MM.1S (cell line): ENCODE results near the gene FAM107B.

ENCODE experiments used
- DNase-seq: peaks from one replicate; pipeline ENCODE4 v3.0.0-alpha.2; 2015
- H2AFZ ChIP-seq: fragments of 300-600 bp; sonication (generic); 2 replicates; pipeline ENCODE4 v1.6.0; 2016; ENCODE audit warnings: antibody characterized with exemption, low read length
- H3F3A ChIP-seq: fragments of 300-600 bp; sonication (generic); 2 replicates; pipeline ENCODE4 v1.6.1; 2016; ENCODE audit warnings: mild to moderate bottlenecking, antibody characterized with exemption, low read length, moderate library complexity, mixed read lengths; ENCODE audit not compliant: insufficient read depth
- H3K27ac ChIP-seq: fragments of 300-600 bp; sonication (generic); 2 replicates; pipeline ENCODE4 v1.5.1; 2016; ENCODE audit warnings: mild to moderate bottlenecking, low read length
- H3K27me3 ChIP-seq: fragments of 300-600 bp; sonication (generic); replicated peaks from 2 replicates; pipeline ENCODE4 v1.6.0; 2016; ENCODE audit warnings: low read length; ENCODE audit not compliant: insufficient read depth
- H3K36me3 ChIP-seq: fragments of 300-600 bp; sonication (generic); replicated peaks from 2 replicates; pipeline ENCODE4 v1.6.1; 2016; ENCODE audit warnings: mild to moderate bottlenecking, low read length, mixed read lengths; ENCODE audit not compliant: insufficient read depth
- H3K4me1 ChIP-seq: fragments of 300-600 bp; sonication (generic); 2 replicates; pipeline ENCODE4 v1.6.1; 2016; ENCODE audit warnings: low read length, mixed read lengths
- H3K4me2 ChIP-seq: fragments of 300-600 bp; sonication (generic); 2 replicates; pipeline ENCODE4 v1.6.0; 2016; ENCODE audit warnings: low read depth, low read length
- H3K4me3 ChIP-seq: fragments of 300-600 bp; sonication (generic); 2 replicates; pipeline ENCODE4 v1.5.1; 2016; ENCODE audit warnings: low read length, mixed read lengths
- H3K79me2 ChIP-seq: fragments of 300-600 bp; sonication (generic); 2 replicates; pipeline ENCODE4 v1.6.1; 2016; ENCODE audit warnings: mixed run types, low read length, mixed read lengths
- H3K9ac ChIP-seq: fragments of 300-600 bp; sonication (generic); 2 replicates; pipeline ENCODE4 v1.6.1; 2016; ENCODE audit warnings: low read length, mixed read lengths
- H3K9me2 ChIP-seq: fragments of 300-600 bp; sonication (generic); replicated peaks from 2 replicates; pipeline ENCODE4 v1.6.1; 2016; ENCODE audit warnings: mild to moderate bottlenecking, low read length, mixed read lengths; ENCODE audit not compliant: insufficient read depth
- H3K9me3 ChIP-seq: fragments of 300-600 bp; sonication (generic); replicated peaks from 2 replicates; pipeline ENCODE4 v1.6.1; 2016; ENCODE audit warnings: mild to moderate bottlenecking, low read length, mixed read lengths; ENCODE audit not compliant: insufficient read depth
- H4K20me1 ChIP-seq: fragments of 300-600 bp; sonication (generic); 2 replicates; pipeline ENCODE4 v1.6.1; 2016; ENCODE audit warnings: mild to moderate bottlenecking, low read length, moderate library complexity, mixed read lengths; ENCODE audit not compliant: insufficient read depth
- CTCF ChIP-seq: fragments of 300-600 bp; sonication (generic); IDR thresholded peaks from 2 replicates; pipeline ENCODE4 v1.5.1; 2016; ENCODE audit warnings: antibody characterized with exemption, low read length, mixed read lengths
- EZH2 ChIP-seq: fragments of 300-600 bp; sonication (generic); optimal IDR thresholded peaks from 2 replicates; pipeline ENCODE3; 2017; ENCODE audit warnings: low read depth, mild to moderate bottlenecking, antibody characterized with exemption, low read length, mixed read lengths
- EZH2phosphoT487 ChIP-seq: fragments of 300-600 bp; sonication (generic); IDR thresholded peaks from 2 replicates; pipeline ENCODE4 v1.6.1; 2018; ENCODE audit warnings: antibody characterized with exemption, low read length

The FAM107B gene

GRCh38 chr10:14579405-14579804 lies 195.3 kb downstream of the FAM107B start:
- DNase-seq, result no peak
- Histone ChIP-seq H3K79me2 (peaks cover 98% of the 10 kb centered on the region), H4K20me1 (peaks cover 6% of the 10 kb centered on the region), H3K9ac (no peak overlapping the region), H3K4me2 (no peak overlapping the region), H3K9me2 (no peaks in the 10 kb centered on the region), H3K4me1 (no peaks in the 10 kb centered on the region), H3K36me3 (peaks cover 11% of the 10 kb centered on the region; the same call in 1 of the 2 replicates), H3F3A (no peaks in the 10 kb centered on the region), H3K4me3 (no peak overlapping the region), H2AFZ (no peak overlapping the region), H3K27ac (no peak overlapping the region), H3K27me3 (no peaks in the 10 kb centered on the region), H3K9me3 (no peaks in the 10 kb centered on the region)
- TF ChIP-seq EZH2phosphoT487, result no peak
- no peak for TF ChIP-seq EZH2
- TF ChIP-seq CTCF, result no peak

GRCh38 chr10:14578060-14578952 lies 196.4 kb downstream of the FAM107B start:
- H3K79me2 ChIP-seq, result peaks cover 98% of the 10 kb centered on the region
- no peak overlapping the region for H3K9ac ChIP-seq
- H3K4me1 ChIP-seq, result no peaks in the 10 kb centered on the region
- H2AFZ ChIP-seq, result no peak overlapping the region
- no peak overlapping the region for H3K27ac ChIP-seq
- no peaks in the 10 kb centered on the region for H3K9me3 ChIP-seq
- no peaks in the 10 kb centered on the region for H3K27me3 ChIP-seq
- H3K9me2 ChIP-seq, result no peaks in the 10 kb centered on the region
- TF ChIP-seq EZH2phosphoT487 (no peak), EZH2 (no peak), CTCF (no peak)
- no peak overlapping the region for H3K4me3 ChIP-seq
- DNase-seq, result no peak
- peaks cover 5% of the 10 kb centered on the region for H4K20me1 ChIP-seq
- H3F3A ChIP-seq, result no peaks in the 10 kb centered on the region
- H3K36me3 ChIP-seq, result peaks cover 11% of the 10 kb centered on the region; the same call in 1 of the 2 replicates
- H3K4me2 ChIP-seq, result no peak overlapping the region

- Histone ChIP-seq H2AFZ (no peak overlapping the region), H3K36me3 (peaks cover 11% of the 10 kb centered on the region; the same call in 1 of the 2 replicates), H3K27ac (no peak overlapping the region), H3K4me1 (peaks cover 25% of the 10 kb centered on the region), H3K27me3 (no peaks in the 10 kb centered on the region), H4K20me1 (no peaks in the 10 kb centered on the region; the same call in 1 of the 2 replicates), H3K4me3 (no peak overlapping the region), H3K79me2 (peaks cover 99% of the 10 kb centered on the region), H3K9ac (no peak overlapping the region), H3K9me3 (no peaks in the 10 kb centered on the region), H3K9me2 (no peaks in the 10 kb centered on the region), H3K4me2 (no peak overlapping the region), H3F3A (peaks cover 6% of the 10 kb centered on the region)
- no peak for TF ChIP-seq EZH2
- TF ChIP-seq CTCF, result no peak
- no peak for TF ChIP-seq EZH2phosphoT487
- DNase-seq, result no peak
Observed at GRCh38 chr10:14574885-14575284, 199.8 kb downstream of the FAM107B start.
